ENCODE results near the gene MAPK8IP1.

DNA sequence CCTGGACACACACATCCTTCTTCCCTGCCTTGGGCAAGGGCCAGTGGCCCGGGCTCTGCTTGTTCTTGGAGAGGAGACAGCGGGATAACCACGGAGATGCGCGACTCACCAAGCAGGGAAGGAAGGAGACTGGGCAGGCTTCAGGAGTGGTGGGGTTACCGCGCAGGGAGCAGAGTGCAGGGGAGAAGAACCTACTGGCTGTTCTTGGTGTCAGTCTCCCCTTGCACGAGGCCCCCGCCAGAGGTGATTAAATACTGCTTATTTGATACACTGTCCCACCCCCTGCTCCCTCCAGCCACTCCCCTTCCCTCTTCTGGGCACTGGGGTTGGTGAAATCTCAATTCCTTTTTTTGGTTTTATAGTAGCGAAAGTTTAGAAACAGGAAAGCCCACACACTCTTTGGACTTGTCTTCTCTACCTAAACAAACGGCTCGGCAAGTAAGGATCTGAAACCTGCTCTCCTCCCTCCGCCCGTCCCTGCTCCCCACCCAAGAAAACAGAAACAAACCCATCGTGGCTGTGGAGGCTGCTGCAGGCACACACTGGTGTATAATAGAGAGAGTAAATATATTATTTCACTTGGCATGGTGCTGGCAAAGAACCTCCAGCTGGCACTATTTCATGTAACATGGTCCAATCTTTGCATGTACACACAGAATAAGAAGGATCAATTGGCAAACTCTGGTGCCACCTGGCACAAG lies 47.8 kb downstream of the MAPK8IP1 start:
- TF ChIP-seq, protein P1, sequence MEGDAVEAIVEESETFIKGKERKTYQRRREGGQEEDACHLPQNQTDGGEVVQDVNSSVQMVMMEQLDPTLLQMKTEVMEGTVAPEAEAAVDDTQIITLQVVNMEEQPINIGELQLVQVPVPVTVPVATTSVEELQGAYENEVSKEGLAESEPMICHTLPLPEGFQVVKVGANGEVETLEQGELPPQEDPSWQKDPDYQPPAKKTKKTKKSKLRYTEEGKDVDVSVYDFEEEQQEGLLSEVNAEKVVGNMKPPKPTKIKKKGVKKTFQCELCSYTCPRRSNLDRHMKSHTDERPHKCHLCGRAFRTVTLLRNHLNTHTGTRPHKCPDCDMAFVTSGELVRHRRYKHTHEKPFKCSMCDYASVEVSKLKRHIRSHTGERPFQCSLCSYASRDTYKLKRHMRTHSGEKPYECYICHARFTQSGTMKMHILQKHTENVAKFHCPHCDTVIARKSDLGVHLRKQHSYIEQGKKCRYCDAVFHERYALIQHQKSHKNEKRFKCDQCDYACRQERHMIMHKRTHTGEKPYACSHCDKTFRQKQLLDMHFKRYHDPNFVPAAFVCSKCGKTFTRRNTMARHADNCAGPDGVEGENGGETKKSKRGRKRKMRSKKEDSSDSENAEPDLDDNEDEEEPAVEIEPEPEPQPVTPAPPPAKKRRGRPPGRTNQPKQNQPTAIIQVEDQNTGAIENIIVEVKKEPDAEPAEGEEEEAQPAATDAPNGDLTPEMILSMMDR (IDR thresholded peaks at IDR 0.05; ENCODE audit: poor library complexity, severe bottlenecking) = no peak
- TF ChIP-seq EZH2 (IDR thresholded peaks at IDR 0.05; ENCODE audit: borderline replicate concordance, insufficient read depth, low read length, poor library complexity, severe bottlenecking) = no peak
- TF ChIP-seq RAD21 (conservative IDR thresholded peaks at IDR 0.05) = no peak
- TF ChIP-seq SMC3 (conservative IDR thresholded peaks at IDR 0.05; ENCODE audit: poor library complexity) = no peak
- TF ChIP-seq, protein P2, sequence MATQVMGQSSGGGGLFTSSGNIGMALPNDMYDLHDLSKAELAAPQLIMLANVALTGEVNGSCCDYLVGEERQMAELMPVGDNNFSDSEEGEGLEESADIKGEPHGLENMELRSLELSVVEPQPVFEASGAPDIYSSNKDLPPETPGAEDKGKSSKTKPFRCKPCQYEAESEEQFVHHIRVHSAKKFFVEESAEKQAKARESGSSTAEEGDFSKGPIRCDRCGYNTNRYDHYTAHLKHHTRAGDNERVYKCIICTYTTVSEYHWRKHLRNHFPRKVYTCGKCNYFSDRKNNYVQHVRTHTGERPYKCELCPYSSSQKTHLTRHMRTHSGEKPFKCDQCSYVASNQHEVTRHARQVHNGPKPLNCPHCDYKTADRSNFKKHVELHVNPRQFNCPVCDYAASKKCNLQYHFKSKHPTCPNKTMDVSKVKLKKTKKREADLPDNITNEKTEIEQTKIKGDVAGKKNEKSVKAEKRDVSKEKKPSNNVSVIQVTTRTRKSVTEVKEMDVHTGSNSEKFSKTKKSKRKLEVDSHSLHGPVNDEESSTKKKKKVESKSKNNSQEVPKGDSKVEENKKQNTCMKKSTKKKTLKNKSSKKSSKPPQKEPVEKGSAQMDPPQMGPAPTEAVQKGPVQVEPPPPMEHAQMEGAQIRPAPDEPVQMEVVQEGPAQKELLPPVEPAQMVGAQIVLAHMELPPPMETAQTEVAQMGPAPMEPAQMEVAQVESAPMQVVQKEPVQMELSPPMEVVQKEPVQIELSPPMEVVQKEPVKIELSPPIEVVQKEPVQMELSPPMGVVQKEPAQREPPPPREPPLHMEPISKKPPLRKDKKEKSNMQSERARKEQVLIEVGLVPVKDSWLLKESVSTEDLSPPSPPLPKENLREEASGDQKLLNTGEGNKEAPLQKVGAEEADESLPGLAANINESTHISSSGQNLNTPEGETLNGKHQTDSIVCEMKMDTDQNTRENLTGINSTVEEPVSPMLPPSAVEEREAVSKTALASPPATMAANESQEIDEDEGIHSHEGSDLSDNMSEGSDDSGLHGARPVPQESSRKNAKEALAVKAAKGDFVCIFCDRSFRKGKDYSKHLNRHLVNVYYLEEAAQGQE (IDR thresholded peaks at IDR 0.05; ENCODE audit: borderline replicate concordance) = no peak
